ENCODE data around the gene OR2A12. TPM values are rescaled to one million over a fixed set of nuclear protein-coding genes. Genes with fewer than 3 reads are reported as not detected.
"Not testable (repeated sequence)": the region's sequence is repeated elsewhere in the genome, so short reads cannot be mapped to it uniquely, and the experiment has no call there.

The OR2A12 gene
- total and polyA plus RNA-seq, 2 donors (not counting 3 experiments of a cell fraction or from before 2014, with no cell fraction given): not detected

- no peaks in the 10 kb centered on the region for H3K4me1 ChIP-seq (ENCODE audit: control insufficient read depth, extremely low read depth, insufficient read depth, low read length)
- H3K27me3 ChIP-seq (ENCODE audit: control insufficient read depth in 2 of 2, insufficient read depth in 2 of 2, low read length in 2 of 2): peaks cover 0 to 7% of the 10 kb centered on the region in 2 experiments
- intact Hi-C loops (cut with micrococcal nuclease) (no loop called here), dilution Hi-C loops (cut with MboI; ENCODE audit: extremely low pct_ligation_motif_present, low sequenced_read_pairs) (no loop called here)
- CTCF ChIA-PET: interaction anchor here (1.3 kb wide), 1 partner anchor 13 kb away, joined by 3 read pairs; no protein-coding TSS in a partner anchor
- H3K9ac ChIP-seq (replicated peaks; ENCODE audit: extremely low read depth, insufficient read depth, low read length): no peak overlapping the region
- H3K4me2 ChIP-seq (ENCODE audit: insufficient read depth, low read length): no peak overlapping the region
- no peaks in the 10 kb centered on the region for H3K36me3 ChIP-seq (ENCODE audit: control insufficient read depth in 2 of 2, extremely low read depth in 1 of 2, insufficient read depth in 2 of 2, low read length in 2 of 2)
- H3K9me3 ChIP-seq (replicated peaks; ENCODE audit: control insufficient read depth, insufficient read depth, low read length): no peaks in the 10 kb centered on the region
- DNase-seq (ENCODE audit: low read depth, low spot score) (no peak), FAIRE-seq (no peak)
- no peaks in the 10 kb centered on the region for H3K79me2 ChIP-seq (ENCODE audit: control insufficient read depth, insufficient read depth, low read length)
- no peak overlapping the region for H3K27ac ChIP-seq (ENCODE audit: insufficient read depth, low read depth, low read length)
- POLR2A ChIA-PET: no interaction called here
- no peaks in the 10 kb centered on the region for H3K9me1 ChIP-seq (replicated peaks; ENCODE audit: control insufficient read depth, extremely low read depth, insufficient read depth, low read length)
- TF ChIP-seq EZH2 (IDR thresholded peaks at IDR 0.05; ENCODE audit: borderline replicate concordance, low read depth, low read length, severe bottlenecking): no peak
- no peak for TF ChIP-seq MYC (IDR thresholded peaks at IDR 0.05; ENCODE audit: low read depth, low read length)
- TF ChIP-seq, protein P1, sequence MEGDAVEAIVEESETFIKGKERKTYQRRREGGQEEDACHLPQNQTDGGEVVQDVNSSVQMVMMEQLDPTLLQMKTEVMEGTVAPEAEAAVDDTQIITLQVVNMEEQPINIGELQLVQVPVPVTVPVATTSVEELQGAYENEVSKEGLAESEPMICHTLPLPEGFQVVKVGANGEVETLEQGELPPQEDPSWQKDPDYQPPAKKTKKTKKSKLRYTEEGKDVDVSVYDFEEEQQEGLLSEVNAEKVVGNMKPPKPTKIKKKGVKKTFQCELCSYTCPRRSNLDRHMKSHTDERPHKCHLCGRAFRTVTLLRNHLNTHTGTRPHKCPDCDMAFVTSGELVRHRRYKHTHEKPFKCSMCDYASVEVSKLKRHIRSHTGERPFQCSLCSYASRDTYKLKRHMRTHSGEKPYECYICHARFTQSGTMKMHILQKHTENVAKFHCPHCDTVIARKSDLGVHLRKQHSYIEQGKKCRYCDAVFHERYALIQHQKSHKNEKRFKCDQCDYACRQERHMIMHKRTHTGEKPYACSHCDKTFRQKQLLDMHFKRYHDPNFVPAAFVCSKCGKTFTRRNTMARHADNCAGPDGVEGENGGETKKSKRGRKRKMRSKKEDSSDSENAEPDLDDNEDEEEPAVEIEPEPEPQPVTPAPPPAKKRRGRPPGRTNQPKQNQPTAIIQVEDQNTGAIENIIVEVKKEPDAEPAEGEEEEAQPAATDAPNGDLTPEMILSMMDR (IDR thresholded peaks at IDR 0.05; ENCODE audit: extremely low read depth in 1 of 2, insufficient read depth in 1 of 2, low read depth in 1 of 2, low read length in 2 of 2): no peak
- TF ChIP-seq, protein P2, sequence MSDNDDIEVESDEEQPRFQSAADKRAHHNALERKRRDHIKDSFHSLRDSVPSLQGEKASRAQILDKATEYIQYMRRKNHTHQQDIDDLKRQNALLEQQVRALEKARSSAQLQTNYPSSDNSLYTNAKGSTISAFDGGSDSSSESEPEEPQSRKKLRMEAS (IDR thresholded peaks at IDR 0.05; ENCODE audit: insufficient read depth, insufficient read length): no peak
- TF ChIP-seq GATA2 (IDR thresholded peaks at IDR 0.05; ENCODE audit: insufficient read depth, insufficient read length, low read depth, low read length): no peak
- no peak for TF ChIP-seq FOS (IDR thresholded peaks at IDR 0.05; ENCODE audit: borderline replicate concordance, insufficient read depth, low read length)
- no peak for TF ChIP-seq JUN (IDR thresholded peaks at IDR 0.05; ENCODE audit: borderline replicate concordance, insufficient read depth, insufficient read length, low read depth)
- no peak for TF ChIP-seq POLR2A (IDR thresholded peaks at IDR 0.05; ENCODE audit: low read depth, low read length)
- no peak for TF ChIP-seq POLR2AphosphoS5 (IDR thresholded peaks at IDR 0.05; ENCODE audit: insufficient read depth, low read depth, low read length)
- H2AFZ ChIP-seq (ENCODE audit: low read depth, low read length): no peak overlapping the region
- H4K20me1 ChIP-seq (replicated peaks; ENCODE audit: control insufficient read depth, extremely low read depth, insufficient read depth, low read length): no peaks in the 10 kb centered on the region
- no peak overlapping the region for H3K4me3 ChIP-seq (replicated peaks in 1 of 3; ENCODE audit: insufficient read depth in 1 of 3, low read depth in 1 of 3, low read length in 3 of 3)
- no TSS peak for BruUV-seq (replicated peaks)
Observed at GRCh38 chr7:144050093-144050492, 36.0 kb upstream of the OR2A12 start.

DNA sequence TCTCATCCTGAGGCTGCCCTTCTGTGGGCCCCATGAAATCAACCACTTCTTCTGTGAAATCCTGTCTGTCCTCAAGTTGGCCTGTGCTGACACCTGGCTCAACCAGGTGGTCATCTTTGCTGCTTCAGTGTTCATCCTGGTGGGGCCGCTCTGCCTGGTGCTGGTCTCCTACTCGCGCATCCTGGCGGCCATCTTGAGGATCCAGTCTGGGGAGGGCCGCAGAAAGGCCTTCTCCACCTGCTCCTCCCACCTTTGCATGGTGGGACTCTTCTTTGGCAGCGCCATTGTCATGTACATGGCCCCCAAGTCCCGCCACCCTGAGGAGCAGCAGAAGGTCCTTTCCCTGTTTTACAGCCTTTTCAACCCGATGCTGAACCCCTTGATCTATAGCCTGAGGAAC is 35.2 kb upstream of the OR2A12 start:
- H3K27me3 ChIP-seq (ENCODE audit: control insufficient read depth in 2 of 2, insufficient read depth in 2 of 2, low read length in 2 of 2); FAIRE-seq; H3K9me3 ChIP-seq (replicated peaks; ENCODE audit: control insufficient read depth, insufficient read depth, low read length); POLR2A ChIA-PET; H3K9ac ChIP-seq (replicated peaks; ENCODE audit: extremely low read depth, insufficient read depth, low read length); H3K4me1 ChIP-seq (ENCODE audit: control insufficient read depth, extremely low read depth, insufficient read depth, low read length); CTCF ChIA-PET; H3K4me3 ChIP-seq (replicated peaks in 1 of 3; ENCODE audit: insufficient read depth in 1 of 3, low read depth in 1 of 3, low read length in 3 of 3); BruUV-seq (replicated peaks); H3K79me2 ChIP-seq (ENCODE audit: control insufficient read depth, insufficient read depth, low read length); dilution Hi-C loops (cut with MboI; ENCODE audit: extremely low pct_ligation_motif_present, low sequenced_read_pairs); H2AFZ ChIP-seq (ENCODE audit: low read depth, low read length); H3K27ac ChIP-seq (ENCODE audit: insufficient read depth, low read depth, low read length); intact Hi-C loops (cut with micrococcal nuclease); H3K36me3 ChIP-seq (ENCODE audit: control insufficient read depth in 2 of 2, extremely low read depth in 1 of 2, insufficient read depth in 2 of 2, low read length in 2 of 2); H3K4me2 ChIP-seq (ENCODE audit: insufficient read depth, low read length); H4K20me1 ChIP-seq (replicated peaks; ENCODE audit: control insufficient read depth, extremely low read depth, insufficient read depth, low read length); DNase-seq (ENCODE audit: low read depth, low spot score); H3K9me1 ChIP-seq (replicated peaks; ENCODE audit: control insufficient read depth, extremely low read depth, insufficient read depth, low read length): not testable (repeated sequence)

Data from endothelial cell of umbilical vein (primary cell).